CD8-positive, alpha-beta memory T cell (primary cell): Measurements from ENCODE around the gene KIAA0040. TPM values are rescaled to one million over a fixed set of nuclear protein-coding genes. Genes with fewer than 3 reads are reported as not detected.

Experiments
- CTCF ChIA-PET: fragments of 350-600 bp; sonication (Branson Sonifier 250); formaldehyde crosslinking; loops from one replicate; lab custom pipeline; 2021; ENCODE audit warnings: antibody characterized with exemption; lab: Charles Lee
- POLR2A ChIA-PET: fragments of 350-600 bp; sonication (Branson Sonifier 250); formaldehyde crosslinking; loops from one replicate; lab custom pipeline; 2021; ENCODE audit warnings: antibody characterized with exemption; lab: Charles Lee
- DNase-seq, 5 donors: peaks; one replicate each; pipeline versions ENCODE4 v3.0.0 to v3.0.0-alpha.2; 2020 to 2022; ENCODE audit warnings: mixed read lengths in 1 of 5
- H3K27ac ChIP-seq: one replicate; pipeline ENCODE4 v1.7.0; 2013; ENCODE audit warnings: low read depth, mild to moderate bottlenecking, low read length, moderate library complexity
- H3K27me3 ChIP-seq: 2 replicates; pipeline ENCODE4 v1.7.0; 2013; ENCODE audit warnings: low read length, mild to moderate bottlenecking; ENCODE audit not compliant: insufficient read depth, poor library complexity, severe bottlenecking
- H3K36me3 ChIP-seq: 2 replicates; pipeline ENCODE4 v1.7.0; 2013; ENCODE audit warnings: mild to moderate bottlenecking, low read length, moderate library complexity; ENCODE audit not compliant: insufficient read depth
- H3K4me1 ChIP-seq: 2 replicates; pipeline ENCODE4 v1.7.0; 2013; ENCODE audit warnings: mild to moderate bottlenecking, low read length, moderate library complexity; ENCODE audit not compliant: insufficient read depth
- H3K4me3 ChIP-seq: 2 replicates; pipeline ENCODE4 v1.7.0; 2013; ENCODE audit warnings: mild to moderate bottlenecking, low read length
- H3K9me3 ChIP-seq: 2 replicates; pipeline ENCODE4 v1.7.0; 2013; ENCODE audit warnings: mild to moderate bottlenecking, low read length
- H3K27ac Mint-ChIP-seq, 8 donors: one replicate each; pipeline ENCODE4 v1.8.0; 2020 to 2021; ENCODE audit warnings: mixed read lengths in 8 of 8, mild to moderate bottlenecking in 6 of 8, inconsistent platforms in 3 of 8, moderate library complexity in 3 of 8
- H3K27me3 Mint-ChIP-seq, 2 donors: one replicate each; pipeline ENCODE4 v1.8.0; 2020 to 2021; ENCODE audit warnings: mixed read lengths in 2 of 2, mild to moderate bottlenecking in 1 of 2, moderate library complexity in 1 of 2
- H3K36me3 Mint-ChIP-seq, 3 donors: one replicate each; pipeline ENCODE4 v1.8.0; 2020 to 2021; ENCODE audit warnings: mixed read lengths in 3 of 3, inconsistent platforms in 1 of 3, mild to moderate bottlenecking in 1 of 3
- H3K4me1 Mint-ChIP-seq, 3 donors: one replicate each; pipeline ENCODE4 v1.8.0; 2020 to 2021; ENCODE audit warnings: mixed read lengths in 3 of 3, inconsistent platforms in 1 of 3, mild to moderate bottlenecking in 1 of 3
- H3K4me3 Mint-ChIP-seq, 7 donors: one replicate each; pipeline ENCODE4 v1.8.0; 2020 to 2021; ENCODE audit warnings: mixed read lengths in 7 of 7, mild to moderate bottlenecking in 6 of 7, moderate library complexity in 4 of 7, inconsistent platforms in 2 of 7
- H3K9me3 Mint-ChIP-seq, 5 donors: one replicate each; pipeline ENCODE4 v1.8.0; 2020 to 2022; ENCODE audit warnings: mixed read lengths in 5 of 5, mild to moderate bottlenecking in 3 of 5, moderate library complexity in 2 of 5, inconsistent platforms in 1 of 5
- polyA plus RNA-seq: library from polyadenylated mRNA; unstranded; fragments of 300-500 nt; fragmentation: Illumina TruSeq; gene quantifications from one replicate; pipeline ENCODE4 v1.2.3, GENCODE V29; 2021
- total RNA-seq, 2 experiments: library from RNA; stranded (reverse); gene quantifications; one replicate each; pipeline ENCODE4 v1.2.3, GENCODE V29; 2021

Gene KIAA0040
- total and polyA plus RNA-seq, 3 experiments from 2014 or later, result 30.4 to 39.3 (median 31.8) TPM

GRCh38 chr1:175188936-175189335, 3.6 kb downstream of the KIAA0040 start:
- H3K4me3 ChIP-seq, result peak overlapping the region; percentile 95
- peaks cover 13 to 51% (median 21%) of the 10 kb centered on the region in 3 donors for H3K36me3 Mint-ChIP-seq

GRCh38 chr1:175186433-175187160, 6.0 kb downstream of the KIAA0040 start:
- Mint-ChIP-seq H3K4me1 (peaks cover 89 to 100% (median 99%) of the 10 kb centered on the region in 3 donors), H3K9me3 (no peaks in the 10 kb centered on the region), H3K4me3 (peak overlapping the region; percentile 7 to 66 (median 30)), H3K36me3 (peaks cover 13 to 62% (median 29%) of the 10 kb centered on the region in 3 donors), H3K27me3 (no peaks in the 10 kb centered on the region), H3K27ac (peak overlapping the region; percentile 6 to 77 (median 55))
- H3K4me3 ChIP-seq, result no peak overlapping the region
- peaks cover 98% of the 10 kb centered on the region for H3K4me1 ChIP-seq
- ChIA-PET POLR2A (no interaction called here), CTCF (interaction anchor here (0.9 to 4.4 kb wide), 5 partner anchors 14 to 131 kb away, joined by 3 to 23 read pairs (median 5); no protein-coding TSS in a partner anchor)
- DNase-seq, result no peak
- H3K36me3 ChIP-seq, result peaks cover 6% of the 10 kb centered on the region
- no peak overlapping the region for H3K27ac ChIP-seq
- no peaks in the 10 kb centered on the region for H3K27me3 ChIP-seq
- no peaks in the 10 kb centered on the region for H3K9me3 ChIP-seq

More at GRCh38 chr1:175188936-175189335, 3.6 kb downstream of the KIAA0040 start:
- Mint-ChIP-seq H3K27ac (peak overlapping the region; percentile 71 to 95 (median 91)), H3K9me3 (no peaks in the 10 kb centered on the region), H3K4me3 (peak overlapping the region; percentile 88 to 99 (median 97)), H3K27me3 (no peaks in the 10 kb centered on the region), H3K4me1 (peaks cover 75 to 85% (median 82%) of the 10 kb centered on the region in 3 donors)
- H3K36me3 ChIP-seq, result no peaks in the 10 kb centered on the region
- POLR2A ChIA-PET, result interaction anchor here (1.7 kb wide), 1 partner anchor 20 kb away, joined by 8 read pairs; no protein-coding TSS in a partner anchor
- peak; percentile 16 to 65 (median 45) for DNase-seq
- H3K27ac ChIP-seq, result no peak overlapping the region
- CTCF ChIA-PET, result interaction anchor here (1.3 to 4.4 kb wide), 6 partner anchors 15 to 129 kb away, joined by 4 to 23 read pairs (median 6); no protein-coding TSS in a partner anchor
- H3K9me3 ChIP-seq, result no peaks in the 10 kb centered on the region
- peaks cover 78% of the 10 kb centered on the region for H3K4me1 ChIP-seq
- no peaks in the 10 kb centered on the region for H3K27me3 ChIP-seq

- no peak overlapping the region for H3K27ac ChIP-seq
- no peaks in the 10 kb centered on the region for H3K27me3 ChIP-seq
- H3K4me3 ChIP-seq, result no peak overlapping the region
- peak overlapping the region in 3 of 8 donors; percentile 45 to 65 (median 53) for H3K27ac Mint-ChIP-seq
- no peaks in the 10 kb centered on the region for H3K9me3 ChIP-seq
- H3K27me3 Mint-ChIP-seq, result no peaks in the 10 kb centered on the region
- H3K9me3 Mint-ChIP-seq, result no peaks in the 10 kb centered on the region
- ChIA-PET POLR2A (no interaction called here), CTCF (no interaction called here)
- H3K4me1 Mint-ChIP-seq, result peaks cover 89 to 100% (median 99%) of the 10 kb centered on the region in 3 donors
- H3K36me3 Mint-ChIP-seq, result peaks cover 13 to 69% (median 29%) of the 10 kb centered on the region in 3 donors
- no peak for DNase-seq
- H3K4me3 Mint-ChIP-seq, result peak overlapping the region in 5 of 7 donors; percentile 6 to 62 (median 27)
- peaks cover 99% of the 10 kb centered on the region for H3K4me1 ChIP-seq
- H3K36me3 ChIP-seq, result peaks cover 6% of the 10 kb centered on the region
These were observed 6.7 kb downstream of the KIAA0040 start for GRCh38 chr1:175185903-175186302.

GRCh38 chr1:175183586-175183985, 9.0 kb downstream of the KIAA0040 start:
- Histone ChIP-seq H3K4me3 (no peak overlapping the region), H3K36me3 (peaks cover 6% of the 10 kb centered on the region), H3K27me3 (no peaks in the 10 kb centered on the region), H3K4me1 (peaks cover 89% of the 10 kb centered on the region), H3K9me3 (no peaks in the 10 kb centered on the region), H3K27ac (no peak overlapping the region)
- CTCF ChIA-PET, result interaction anchor here (3.4 kb wide), 1 partner anchor 29 kb away, joined by 14 read pairs; no protein-coding TSS in a partner anchor
- Mint-ChIP-seq H3K4me3 (peak overlapping the region in 1 of 7 donors; percentile 23), H3K27ac (peak overlapping the region in 2 of 8 donors; percentile 38 to 83), H3K36me3 (peaks cover 9 to 77% (median 33%) of the 10 kb centered on the region in 3 donors), H3K27me3 (no peaks in the 10 kb centered on the region), H3K9me3 (no peaks in the 10 kb centered on the region), H3K4me1 (peaks cover 83 to 97% (median 97%) of the 10 kb centered on the region in 3 donors)
- DNase-seq, result no peak
- POLR2A ChIA-PET, result no interaction called here

- Mint-ChIP-seq H3K4me1 (peaks cover 80 to 97% (median 97%) of the 10 kb centered on the region in 3 donors), H3K27me3 (no peaks in the 10 kb centered on the region), H3K9me3 (no peaks in the 10 kb centered on the region), H3K36me3 (peaks cover 11 to 80% (median 27%) of the 10 kb centered on the region in 3 donors), H3K27ac (peak overlapping the region in 2 of 8 donors; percentile 21 to 26), H3K4me3 (peak overlapping the region in 2 of 7 donors; percentile 8 to 20)
- no peak overlapping the region for H3K27ac ChIP-seq
- H3K36me3 ChIP-seq, result peaks cover 8% of the 10 kb centered on the region
- DNase-seq, result no peak
- no peaks in the 10 kb centered on the region for H3K9me3 ChIP-seq
- H3K4me1 ChIP-seq, result peaks cover 76% of the 10 kb centered on the region
- ChIA-PET POLR2A (no interaction called here), CTCF (interaction anchor here (3.4 kb wide), 1 partner anchor 27 kb away, joined by 14 read pairs; no protein-coding TSS in a partner anchor)
- H3K4me3 ChIP-seq, result no peak overlapping the region
- H3K27me3 ChIP-seq, result no peaks in the 10 kb centered on the region
These were observed 10.3 kb downstream of the KIAA0040 start for GRCh38 chr1:175182201-175182746.

DNA sequence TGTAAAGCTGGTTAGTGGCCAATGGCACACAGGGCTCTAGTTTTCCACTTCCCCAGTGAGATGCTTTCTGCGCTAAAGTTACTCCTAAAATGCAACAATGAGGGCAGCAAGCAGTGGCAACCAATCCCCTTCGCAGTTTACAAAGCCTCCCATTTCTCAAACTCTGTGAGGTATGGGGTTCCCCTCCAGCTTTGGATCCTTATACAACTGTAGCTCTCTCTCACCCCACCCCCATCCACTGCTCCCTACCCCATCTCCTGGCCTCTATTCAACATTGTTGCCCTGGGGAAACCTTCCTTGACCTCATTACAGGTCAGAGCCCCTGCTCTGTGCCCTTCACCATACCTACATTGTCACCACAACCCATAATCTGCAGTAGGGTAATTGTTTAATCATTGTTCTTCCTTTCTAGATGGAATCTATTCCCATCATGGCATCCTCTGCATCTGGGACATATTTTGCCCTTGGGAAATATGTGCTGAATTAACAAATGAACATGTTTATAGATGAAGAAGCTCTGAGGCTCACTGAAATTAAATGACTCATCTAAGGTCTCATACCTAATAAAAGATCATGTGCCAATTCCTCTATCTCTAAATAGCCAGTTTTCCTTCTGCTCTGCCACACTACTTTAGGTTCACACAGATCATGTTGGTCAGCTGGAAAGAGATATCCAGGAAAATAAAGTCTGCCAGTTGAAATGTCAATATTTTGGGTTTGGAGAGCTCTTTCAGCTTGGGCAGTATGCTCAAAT, 12.6 kb downstream of the KIAA0040 start:
- no peak overlapping the region for H3K4me3 ChIP-seq

DNA sequence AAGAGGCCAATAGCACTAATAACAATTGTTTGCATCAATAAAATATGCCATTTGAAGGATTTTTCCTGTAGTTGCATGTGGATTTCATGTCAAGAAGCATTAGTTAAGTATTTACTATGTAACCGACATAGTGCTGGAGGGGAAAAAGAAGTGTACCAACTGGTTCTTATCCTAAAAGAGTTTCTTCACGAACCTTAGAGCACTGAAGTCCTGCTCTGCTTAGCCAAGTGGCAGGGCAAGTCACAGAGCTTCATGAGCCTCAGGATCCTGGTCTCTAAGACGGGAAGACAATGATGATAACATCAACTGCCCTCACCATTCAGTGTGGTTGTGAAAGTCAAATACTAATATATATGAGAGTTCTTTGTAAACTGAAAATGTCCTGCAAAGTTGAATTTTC, 14.1 kb downstream of the KIAA0040 start:
- ChIA-PET CTCF (no interaction called here), POLR2A (no interaction called here)
- Histone ChIP-seq H3K27me3 (no peaks in the 10 kb centered on the region), H3K4me3 (no peak overlapping the region), H3K4me1 (peaks cover 47% of the 10 kb centered on the region), H3K27ac (no peak overlapping the region), H3K36me3 (peaks cover 18% of the 10 kb centered on the region), H3K9me3 (no peaks in the 10 kb centered on the region)
- DNase-seq, result no peak
- Mint-ChIP-seq H3K27me3 (no peaks in the 10 kb centered on the region), H3K4me1 (peaks cover 67 to 92% (median 87%) of the 10 kb centered on the region in 3 donors), H3K9me3 (no peaks in the 10 kb centered on the region), H3K4me3 (no peak overlapping the region), H3K27ac (peak overlapping the region in 4 of 8 donors; percentile 42 to 69 (median 47)), H3K36me3 (peaks cover 25 to 79% (median 32%) of the 10 kb centered on the region in 3 donors)

More for the DNA sequence above, 12.6 kb downstream of the KIAA0040 start:
- H3K9me3 ChIP-seq, result no peaks in the 10 kb centered on the region
- H3K27ac ChIP-seq, result no peak overlapping the region
- H3K36me3 ChIP-seq, result peaks cover 18% of the 10 kb centered on the region
- ChIA-PET CTCF (interaction anchor here (0.7 to 1.3 kb wide), 3 partner anchors 26 to 150 kb away, joined by 3 read pairs; no protein-coding TSS in a partner anchor), POLR2A (no interaction called here)
- H3K27me3 ChIP-seq, result no peaks in the 10 kb centered on the region
- Mint-ChIP-seq H3K27ac (peak overlapping the region in 4 of 8 donors; percentile 12 to 36 (median 16)), H3K27me3 (no peaks in the 10 kb centered on the region), H3K36me3 (peaks cover 22 to 78% (median 29%) of the 10 kb centered on the region in 3 donors), H3K4me3 (peak overlapping the region in 1 of 7 donors; percentile 12), H3K9me3 (no peaks in the 10 kb centered on the region), H3K4me1 (peaks cover 66 to 91% (median 89%) of the 10 kb centered on the region in 3 donors)
- peaks cover 54% of the 10 kb centered on the region for H3K4me1 ChIP-seq
- DNase-seq, result no peak
